Measurements from ENCODE around the gene SMAD7.

GRCh38 chr18:48899558-48900174 lies 51.1 kb downstream of the SMAD7 start:
- TF ChIP-seq POLR2A (IDR thresholded peaks at IDR 0.05; ENCODE audit: low read length), result no peak
- TF ChIP-seq GATA1 (IDR thresholded peaks at IDR 0.05; ENCODE audit: low read depth, low read length), result no peak
